Ramos (cell line): ENCODE measurements around the gene MRTFB.
"Not testable (repeated sequence)": the region's sequence is repeated elsewhere in the genome, so short reads cannot be mapped to it uniquely, and the experiment has no call there.

Source experiments
- in situ Hi-C: fragments of 300-500 bp; cut with MboI; formaldehyde crosslinking; loops from one replicate; pipeline ENCODE4 v1.14.3; 2022; ENCODE audit warnings: low sequenced_read_pairs; ENCODE audit not compliant: unreplicated experiment

Gene MRTFB

DNA sequence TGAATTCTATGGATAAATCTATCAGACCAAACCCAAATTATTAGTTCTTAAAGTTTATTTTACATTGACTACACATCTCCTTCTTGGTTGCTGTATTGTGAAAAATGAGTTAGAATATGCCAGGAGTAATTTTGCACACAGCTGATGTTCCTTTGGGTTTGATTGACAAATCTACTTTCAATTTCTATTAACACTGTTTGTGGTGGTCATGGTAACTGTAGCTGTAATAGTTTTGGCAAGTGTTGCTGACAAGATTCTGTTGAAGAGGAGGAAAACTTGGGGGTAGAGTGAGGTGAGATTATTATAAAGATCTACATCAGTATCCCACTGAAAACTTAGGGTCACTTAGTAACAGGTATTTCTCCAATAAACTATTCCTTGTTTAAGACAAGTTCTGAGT, 30.3 kb downstream of the MRTFB start:
- in situ Hi-C loops: no loop called here

DNA sequence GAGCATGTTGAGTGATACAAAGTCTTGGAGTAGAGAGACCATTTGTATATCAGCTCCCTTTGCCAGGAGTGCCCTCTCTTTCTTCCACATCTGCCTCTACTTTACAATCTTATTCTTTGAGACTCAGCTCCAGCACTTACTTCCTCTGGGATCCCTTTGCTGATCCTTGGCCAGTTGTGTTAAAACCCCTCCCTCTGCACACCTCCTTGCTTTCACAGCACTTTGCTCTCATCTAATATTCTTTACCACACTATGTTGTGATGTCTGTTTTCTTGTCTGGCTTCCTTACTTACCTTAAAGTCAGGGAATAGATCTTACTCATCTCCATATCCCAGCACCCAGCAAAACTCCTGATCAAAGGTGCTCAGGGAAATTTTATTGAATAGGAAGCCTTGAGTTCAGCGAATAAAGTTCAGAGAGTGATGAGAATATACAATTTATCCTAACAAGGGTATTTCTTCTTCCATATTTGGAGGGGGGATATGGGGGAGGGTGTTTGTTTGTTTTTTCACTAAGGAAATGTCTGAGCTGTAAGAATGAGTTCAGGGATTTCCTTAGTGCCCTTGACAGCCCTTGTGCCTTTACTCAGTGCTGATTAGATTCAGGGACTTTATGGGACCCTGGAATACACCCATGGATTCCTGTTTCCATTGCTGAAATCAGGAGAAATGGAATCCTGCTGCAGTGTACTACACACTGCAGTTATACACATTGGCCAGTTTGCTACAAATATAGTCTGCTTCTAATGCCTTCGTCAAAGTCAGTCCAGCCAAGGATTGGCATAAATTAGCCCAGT, 32.0 kb downstream of the MRTFB start:
- in situ Hi-C loops: no loop called here

DNA sequence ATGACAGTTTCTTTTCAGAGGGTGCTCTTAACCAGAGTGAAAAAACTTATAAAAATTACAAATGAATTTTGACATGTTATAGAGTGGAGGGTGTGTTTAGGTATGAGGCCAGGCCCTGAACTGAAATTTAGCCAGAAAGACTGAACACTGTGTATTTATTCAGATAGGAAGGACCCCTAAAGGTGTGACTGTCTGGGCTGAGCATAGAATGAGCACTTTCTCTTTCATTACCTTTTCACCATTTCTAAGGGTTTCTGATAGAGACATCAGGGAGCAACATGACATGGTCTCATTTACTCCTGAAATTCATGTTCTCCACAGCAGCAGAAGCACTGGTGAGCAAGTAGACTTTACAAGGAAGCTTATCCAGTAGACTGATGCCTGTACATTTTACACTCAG, 32.9 kb downstream of the MRTFB start:
- in situ Hi-C loops: no loop called here

DNA sequence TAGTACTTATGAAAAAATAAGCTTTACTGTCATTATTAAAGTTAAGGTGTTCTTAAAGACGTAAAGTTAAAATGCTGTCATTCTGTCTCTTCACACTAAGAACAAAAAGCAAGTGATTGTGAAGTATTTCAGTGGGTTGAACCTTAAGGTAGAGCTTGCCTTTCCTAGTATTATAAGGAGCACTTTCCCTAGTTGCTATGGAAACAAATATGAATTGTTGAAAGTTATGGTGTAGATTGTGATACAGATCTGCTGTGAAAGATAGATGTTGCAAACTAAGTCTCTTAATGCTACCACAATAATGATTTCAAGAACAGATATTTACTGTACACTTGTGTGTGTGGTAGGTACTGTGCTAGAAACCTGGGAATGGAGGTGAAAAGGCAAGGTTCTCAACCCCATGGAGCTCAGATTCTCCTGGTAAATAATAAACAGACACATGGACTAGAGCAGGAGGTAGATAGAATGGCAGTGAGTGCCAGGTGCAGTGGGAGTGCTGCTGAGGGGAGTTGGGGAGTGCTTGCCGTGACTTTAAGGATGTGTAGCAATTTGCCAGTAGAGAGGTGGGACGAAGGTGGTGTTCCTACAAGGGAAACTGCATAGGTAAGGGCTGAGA, 34.7 kb downstream of the MRTFB start:
- in situ Hi-C loops: no loop called here

DNA sequence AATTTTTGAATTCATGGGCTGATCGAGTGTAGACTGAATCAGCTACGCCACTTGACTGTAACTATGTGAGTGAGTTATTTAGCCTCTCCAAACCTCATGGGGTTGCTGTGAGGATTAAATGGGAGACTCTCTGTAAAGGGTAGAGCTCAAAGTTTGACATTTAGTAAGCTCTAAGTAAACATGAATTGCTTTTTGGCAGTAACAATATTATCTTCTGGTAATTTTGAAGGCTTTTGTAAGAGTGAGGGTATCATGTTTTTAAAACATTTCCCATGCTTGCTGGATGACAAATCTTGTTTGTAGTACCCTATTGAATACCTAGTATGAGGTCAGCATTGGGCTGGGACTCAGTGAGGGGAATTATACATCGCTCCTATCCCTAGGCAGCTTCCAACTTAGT, 35.3 kb downstream of the MRTFB start:
- in situ Hi-C loops: no loop called here

DNA sequence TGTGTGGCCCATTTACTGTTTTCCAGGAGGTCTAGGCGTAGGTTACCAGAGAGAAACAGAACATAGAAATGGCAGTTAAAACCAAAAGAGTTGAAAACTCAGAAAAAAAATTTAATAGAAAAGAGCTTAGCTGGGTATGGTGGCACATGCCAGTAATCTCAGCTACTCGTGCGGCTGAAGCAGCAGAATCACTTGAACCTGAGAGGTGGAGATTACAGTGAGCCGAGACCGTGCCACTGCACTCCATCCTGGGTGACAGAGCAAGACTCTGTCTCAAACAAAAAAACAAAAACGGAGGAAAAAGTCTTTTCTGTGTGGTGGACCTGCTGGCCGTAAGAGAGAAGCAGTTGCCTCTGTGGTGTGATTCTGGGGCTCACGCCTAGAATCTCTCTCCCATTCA, 35.8 kb downstream of the MRTFB start:
- in situ Hi-C loops: no loop called here

DNA sequence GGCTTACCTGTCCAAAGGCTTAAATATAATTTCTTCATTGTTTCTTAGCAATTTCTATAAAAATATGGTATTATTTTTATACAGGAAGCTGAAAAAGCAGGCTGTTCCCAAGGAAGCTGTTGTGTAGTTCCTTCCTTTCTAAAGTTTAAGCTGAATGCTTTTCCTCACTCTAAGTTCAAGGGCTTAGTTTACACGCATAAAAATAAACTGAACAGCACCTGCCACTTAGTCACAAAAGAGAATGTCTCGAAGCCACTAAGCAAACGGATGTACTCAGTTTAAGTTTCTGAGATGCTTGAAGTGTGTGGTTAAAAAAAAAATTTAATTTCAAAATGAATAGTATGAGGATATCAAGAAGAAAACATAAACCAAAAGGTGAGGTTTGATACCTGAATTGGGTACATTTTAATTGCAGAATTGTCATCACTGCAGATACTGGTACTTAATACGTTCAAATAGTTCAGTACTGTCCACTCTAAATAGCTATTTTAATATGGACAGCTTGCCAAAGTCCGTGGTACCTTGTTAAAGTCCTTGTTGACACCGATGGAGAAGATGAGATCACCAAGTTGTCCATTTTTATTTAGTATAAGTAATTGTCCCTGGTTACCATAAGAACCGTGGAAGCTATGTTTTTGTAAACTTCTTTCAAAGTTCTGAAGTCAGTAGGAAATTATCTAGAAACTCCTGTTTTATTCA, 38.1 kb downstream of the MRTFB start:
- in situ Hi-C loops: no loop called here

DNA sequence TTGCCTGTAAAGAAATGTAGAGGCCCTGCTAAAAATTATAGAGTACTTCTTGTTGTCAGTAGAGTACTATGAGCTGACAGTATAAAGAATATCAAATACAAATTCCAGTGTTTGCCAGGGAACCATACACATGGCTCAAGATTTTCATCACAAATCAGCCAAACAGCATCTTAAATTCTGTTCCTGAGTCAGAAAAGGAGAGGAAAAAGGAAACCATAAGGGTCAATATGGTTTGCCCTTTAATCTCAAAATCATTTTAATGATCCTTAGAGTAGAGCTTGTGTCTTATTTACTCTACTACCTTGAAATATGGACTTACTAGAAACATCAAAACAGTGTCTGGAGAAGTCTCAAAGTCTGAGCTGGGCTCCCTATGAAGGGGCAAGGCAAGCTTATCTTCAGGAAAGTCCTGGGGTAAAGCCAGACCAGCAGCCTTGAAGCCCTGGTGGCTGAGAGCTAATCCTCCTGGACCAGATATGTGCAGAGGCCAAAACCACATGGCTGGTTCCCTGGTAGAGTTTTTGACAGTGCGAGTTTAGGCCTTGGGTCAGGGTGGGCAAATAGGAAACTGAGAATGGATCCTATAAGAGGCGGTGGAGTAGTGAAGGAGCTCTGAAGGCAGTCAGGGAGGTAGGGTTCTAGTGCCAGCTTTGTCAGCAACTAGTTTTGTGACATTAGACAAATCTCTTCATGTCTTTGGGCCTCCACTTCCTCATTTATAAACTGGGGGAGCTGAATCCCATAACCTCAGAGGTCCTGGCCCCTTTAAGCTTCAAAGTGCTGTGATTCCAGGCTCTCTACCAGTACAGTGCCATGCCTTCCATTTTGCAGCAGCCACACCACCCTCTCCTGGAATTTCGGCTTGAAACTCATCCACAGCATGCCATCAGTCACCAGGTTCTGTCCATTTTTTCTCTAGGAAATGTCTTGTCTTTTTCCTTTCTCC, 38.9 kb downstream of the MRTFB start:
- in situ Hi-C loops: no loop called here

DNA sequence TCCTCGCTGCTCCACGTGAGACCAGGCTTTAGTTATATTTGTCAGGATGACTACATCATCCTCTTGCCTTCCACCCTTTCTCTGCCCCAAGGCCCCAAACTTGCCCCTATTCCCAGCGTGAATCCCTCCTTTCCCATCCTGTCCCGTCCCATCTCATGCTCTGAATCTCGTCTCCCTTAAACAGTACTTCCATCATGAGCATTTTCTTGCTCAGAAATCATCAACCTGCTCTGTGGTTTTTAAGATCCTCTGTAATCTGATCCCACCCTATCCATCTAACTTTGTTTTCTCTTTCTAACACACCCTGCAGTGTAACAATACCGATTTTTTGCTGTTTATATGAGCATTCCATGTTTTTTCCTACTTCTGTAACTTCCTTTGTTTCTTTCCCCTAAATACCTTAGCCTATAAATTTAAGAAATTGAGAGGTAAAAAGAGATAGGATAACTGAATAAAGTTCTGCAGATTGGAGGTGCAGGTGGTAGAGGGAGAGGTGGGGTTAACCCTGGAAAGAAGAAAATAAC, 39.7 kb downstream of the MRTFB start:
- in situ Hi-C loops: no loop called here

DNA sequence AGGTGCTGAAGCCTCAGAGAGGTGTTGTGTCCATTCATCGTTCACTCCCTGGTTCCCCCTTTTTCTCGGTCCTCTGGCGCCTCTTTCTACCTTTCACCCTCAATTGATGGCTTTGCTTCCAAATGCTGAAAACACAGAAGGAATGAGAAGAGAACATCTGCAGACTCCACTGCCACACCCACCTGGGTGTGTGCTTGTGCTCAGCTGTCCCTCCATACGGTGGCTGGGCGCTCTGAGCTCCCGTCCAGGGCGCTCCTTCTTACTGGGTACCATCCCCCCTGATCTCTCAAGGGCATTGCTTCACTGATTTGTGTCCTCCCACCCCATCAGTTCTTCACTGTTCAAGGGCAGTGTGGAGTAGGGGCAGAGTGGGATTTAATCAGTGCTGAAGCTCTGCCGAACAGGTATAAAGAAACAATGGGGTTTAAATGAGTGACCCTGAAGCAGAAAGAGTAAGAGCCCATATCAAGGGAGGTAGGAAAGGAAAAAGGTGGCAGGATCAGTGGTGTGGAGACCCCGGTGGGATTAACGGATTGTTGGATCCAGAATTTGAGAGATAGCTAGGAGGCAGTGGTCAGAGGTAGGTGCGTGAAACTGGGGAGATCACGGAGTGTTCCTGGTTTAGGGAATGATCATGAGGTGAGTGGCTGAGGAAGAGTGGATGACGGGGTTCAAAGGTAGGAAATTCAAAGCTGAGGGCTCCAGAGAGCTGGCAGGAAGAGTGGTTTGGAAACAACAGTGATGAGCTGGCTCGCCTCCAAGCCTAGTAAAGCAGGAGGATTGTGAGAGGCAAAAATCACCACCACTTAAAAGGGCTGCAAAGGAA, 40.8 kb downstream of the MRTFB start:
- in situ Hi-C loops: no loop called here

DNA sequence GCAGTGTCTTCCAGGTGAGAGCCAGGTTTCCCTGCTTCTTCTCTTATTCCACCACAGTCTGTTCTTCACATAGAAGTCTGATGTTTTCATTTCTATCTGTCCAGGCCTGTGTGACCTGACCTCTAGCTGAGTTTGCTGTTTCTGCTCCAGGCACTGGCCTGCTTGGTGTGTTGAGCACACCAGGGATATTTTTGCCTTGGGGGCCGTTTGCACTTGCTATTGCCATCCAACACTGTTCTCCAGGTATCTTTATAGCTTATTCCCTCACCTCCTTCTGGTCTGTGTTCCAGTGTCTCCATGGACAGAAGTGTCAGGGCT, 41.4 kb downstream of the MRTFB start:
- in situ Hi-C loops: no loop called here

DNA sequence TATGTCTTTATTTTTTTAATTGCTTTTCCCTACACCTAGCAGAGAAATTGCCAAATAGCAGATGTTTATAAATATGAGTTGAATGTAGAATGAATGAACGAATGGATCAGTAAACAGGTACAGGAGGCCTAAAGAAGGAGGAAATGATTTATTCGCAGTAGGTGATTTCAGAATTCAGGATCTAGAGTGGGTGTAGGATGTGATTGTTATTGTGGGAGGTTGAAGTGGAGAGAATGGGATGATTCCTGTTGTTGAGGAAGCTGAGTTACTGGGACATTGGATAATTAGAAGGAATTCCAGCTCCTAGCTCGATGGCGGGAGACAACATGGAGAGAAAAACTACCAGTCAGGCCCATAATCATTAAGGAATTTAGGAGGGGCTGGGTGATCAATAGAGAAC, 42.2 kb downstream of the MRTFB start:
- in situ Hi-C loops: no loop called here

DNA sequence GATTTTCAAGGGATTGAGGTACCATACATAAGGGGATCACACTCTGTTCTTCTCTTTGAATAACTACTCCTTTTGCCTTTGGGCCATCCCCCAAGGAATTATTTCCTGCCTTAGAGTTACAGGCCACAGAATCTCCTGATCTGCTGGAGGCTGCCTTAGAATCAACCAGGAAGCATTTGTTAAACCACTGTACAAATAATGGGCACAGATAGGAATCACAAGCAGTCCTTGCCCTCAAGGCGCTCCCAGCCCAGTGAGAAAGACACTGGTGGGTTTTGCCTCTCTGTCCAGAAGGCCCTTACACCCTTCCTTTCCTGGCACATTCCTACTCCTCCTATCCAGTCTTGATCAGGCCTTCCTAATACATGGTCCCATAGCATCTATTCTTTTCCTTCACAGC, 45.9 kb downstream of the MRTFB start:
- in situ Hi-C loops: no loop called here

DNA sequence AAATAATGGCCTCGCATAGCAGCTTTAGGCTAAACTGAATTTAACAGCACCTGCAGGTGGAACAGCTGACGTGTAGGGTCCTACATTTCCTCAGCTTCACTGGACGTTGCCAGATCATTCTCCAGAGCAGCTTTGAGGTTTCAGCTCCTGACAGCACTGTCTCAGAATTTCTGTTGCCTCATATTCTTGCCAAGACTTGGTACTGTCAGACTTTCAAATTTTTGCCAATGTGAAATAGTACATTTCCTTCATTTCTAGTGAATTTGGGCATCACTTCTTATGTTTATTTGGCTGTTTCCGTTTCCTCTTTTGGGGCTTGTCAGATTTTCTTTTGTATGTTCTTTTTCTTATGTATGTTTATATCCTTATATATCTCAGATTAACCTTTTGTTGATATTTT, 48.7 kb downstream of the MRTFB start:
- in situ Hi-C loops: no loop called here

DNA sequence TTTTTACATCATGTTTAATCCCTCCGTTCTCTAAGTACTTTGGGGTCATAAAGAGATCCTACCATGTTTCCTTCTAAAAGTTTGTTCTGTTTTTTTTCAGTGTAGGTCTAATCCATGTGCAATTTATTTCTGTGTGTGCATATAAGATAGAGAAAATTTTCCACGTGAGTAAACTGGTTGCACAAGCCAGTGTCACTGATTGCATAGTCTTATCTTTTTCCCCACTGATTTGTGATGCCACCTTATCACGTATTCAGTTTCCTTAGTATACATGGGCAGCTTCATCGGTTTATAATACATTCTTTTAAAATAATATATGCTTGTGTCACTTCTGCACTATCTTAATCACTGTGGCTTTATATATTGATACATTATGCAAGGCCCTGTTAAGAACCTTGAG, 49.2 kb downstream of the MRTFB start:
- in situ Hi-C loops: no loop called here

DNA sequence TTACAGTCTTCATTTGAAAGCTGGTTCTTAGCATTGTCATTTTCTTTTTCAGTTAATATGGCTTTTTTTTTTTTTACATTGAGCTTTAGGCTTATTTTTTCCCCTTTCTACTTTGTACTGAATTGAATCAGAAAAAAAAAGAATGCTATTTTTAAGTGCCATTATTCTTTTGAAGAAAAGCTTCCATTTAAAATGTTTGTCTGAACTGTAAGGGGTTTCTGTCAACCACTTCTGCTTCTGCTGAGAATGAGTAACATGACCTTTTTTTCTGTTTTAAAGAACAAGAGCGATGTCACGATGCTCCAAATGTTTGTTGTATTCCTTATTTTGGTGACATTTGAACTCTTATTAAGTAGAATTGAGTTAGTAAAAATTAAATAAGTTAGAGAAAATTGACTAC, 50.0 kb downstream of the MRTFB start:
- in situ Hi-C loops: no loop called here

DNA sequence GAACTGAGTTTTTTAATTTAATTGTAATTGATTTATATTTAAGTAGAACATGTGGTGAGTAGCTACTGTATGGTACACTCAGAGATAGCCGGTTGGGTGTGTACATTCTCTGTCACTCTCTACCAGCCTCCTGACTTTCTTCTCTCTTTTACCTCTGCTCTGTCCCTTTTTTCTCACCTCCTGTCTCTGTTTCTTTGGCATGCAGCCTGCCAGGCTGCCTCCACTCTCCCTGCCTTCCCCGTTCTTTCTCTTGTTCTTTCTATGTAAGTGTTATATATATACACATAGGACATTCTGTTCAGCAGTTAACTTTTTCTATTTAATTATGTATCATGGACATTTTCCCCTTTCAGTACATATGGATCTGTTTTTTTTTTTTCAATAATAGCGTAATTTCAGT, 50.8 kb downstream of the MRTFB start:
- in situ Hi-C loops: no loop called here

DNA sequence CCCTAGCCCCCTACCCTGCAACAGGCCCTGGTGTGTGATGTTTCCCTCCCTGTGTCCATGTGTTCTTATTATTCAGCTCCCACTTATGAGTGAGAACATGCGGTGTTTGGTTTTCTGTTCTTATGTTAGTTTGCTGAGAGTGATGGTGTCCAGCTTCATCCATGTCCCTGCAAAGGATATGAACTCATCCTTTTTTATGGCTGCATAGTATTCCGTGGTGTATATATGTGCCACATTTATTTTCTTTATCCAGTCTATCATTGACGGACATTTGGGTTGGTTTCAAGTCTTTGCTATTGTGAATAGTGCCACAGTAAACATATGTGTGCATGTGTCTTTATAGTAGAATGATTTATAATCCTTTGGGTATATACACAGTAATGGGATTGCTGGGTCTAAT, 51.3 kb downstream of the MRTFB start:
- in situ Hi-C loops: not testable (repeated sequence)

DNA sequence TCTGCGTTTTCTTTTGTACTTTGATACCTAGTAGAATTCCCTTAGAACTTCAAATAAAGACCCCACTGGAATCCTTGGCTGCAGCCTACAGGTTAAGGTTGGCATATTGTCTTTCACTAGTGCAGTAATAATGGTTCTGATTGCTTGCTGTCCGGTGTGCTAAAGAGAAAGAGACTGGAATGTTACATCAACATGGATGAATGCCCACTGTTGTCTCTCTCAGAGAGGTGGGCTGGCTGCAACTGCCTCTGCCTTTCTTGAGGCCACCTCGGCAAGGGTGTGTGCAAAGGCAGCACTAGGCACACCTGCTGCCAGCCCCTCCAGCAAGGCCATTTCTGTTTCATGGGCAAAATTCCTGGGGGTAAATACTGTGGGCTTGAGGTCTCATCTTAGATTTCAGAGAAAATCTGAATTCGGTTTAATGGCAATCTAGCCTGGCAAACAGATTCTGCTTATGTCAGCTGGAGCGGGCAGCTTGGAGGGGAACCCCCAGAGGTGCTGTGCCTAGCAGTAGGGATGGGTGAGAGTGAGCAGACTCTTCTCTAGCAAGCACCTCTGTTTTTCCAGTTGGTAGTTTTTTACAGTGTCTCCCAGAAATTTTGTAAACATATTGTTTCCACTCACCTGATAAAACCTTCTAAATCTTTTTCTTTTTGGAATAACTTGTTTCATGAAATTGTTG, 54.0 kb downstream of the MRTFB start:
- in situ Hi-C loops: no loop called here
